ENCODE data around the gene BBX.
A peak's percentile ranks its signal among the peaks of the same experiment; 100 is the strongest.

The BBX gene

DNA sequence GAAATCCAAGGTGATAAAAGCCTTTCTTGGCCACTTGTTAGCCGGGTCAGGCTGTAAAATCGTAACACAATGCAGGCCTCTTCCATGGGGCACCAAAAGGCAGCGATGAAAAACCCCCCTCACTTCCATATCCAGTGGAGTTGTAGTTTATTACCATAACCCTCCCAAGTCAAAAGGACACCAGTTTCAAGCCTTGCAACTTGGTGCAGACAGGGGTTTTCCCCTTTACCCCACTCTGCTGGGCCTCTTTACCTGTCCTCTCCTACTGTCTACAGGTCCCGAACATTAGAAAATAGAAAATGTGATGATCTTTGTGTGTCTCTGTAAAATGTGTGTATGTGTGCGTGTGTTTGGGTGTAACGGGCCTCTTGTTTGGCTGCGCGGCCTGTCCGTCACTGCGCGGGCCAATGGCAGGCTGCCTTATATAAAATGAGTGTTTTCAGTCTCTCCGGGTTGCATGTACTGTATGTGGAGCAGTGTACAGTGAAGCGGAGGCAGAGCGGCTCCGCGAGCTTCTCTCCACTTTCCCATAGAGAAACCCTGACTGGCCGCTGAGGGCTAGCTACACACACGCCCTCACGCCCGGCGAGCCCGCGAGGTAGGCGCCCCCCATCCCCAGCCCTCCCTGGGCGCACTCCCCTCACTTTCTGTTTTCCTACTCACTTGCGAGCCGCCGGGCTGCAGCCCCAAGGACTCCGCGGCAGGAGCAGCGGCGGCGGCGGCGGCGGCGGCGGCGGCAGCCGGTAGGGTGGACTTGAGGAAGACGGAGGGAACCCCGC is at the start of gene BBX:
TSS of gene BBX (plus strand) at position 453 of the 779 bp plus-strand sequence. CDS start 187,499 bp downstream, outside the sequence.
- DNase-seq (ENCODE audit: low spot score), result peak; percentile 94

DNA sequence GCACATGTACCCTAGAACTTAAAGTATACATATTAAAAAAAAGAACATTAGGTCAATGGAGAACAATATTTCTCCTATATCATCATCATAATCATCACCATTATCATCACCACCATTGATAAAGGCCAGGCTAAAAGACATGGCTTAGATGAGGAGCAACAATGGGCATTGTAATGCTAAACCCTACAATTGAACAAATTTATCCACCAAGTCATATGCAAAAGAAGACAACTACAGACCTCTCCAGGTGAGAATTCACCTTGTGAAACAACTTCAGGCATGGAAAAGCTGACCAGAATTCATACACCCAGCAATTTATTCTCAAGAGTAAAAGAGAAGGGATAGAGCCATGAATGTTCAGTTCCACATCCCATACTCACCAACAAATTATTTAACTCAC is 46.3 kb upstream of the BBX start:
- DNase-seq (ENCODE audit: low spot score), result no peak

DNA sequence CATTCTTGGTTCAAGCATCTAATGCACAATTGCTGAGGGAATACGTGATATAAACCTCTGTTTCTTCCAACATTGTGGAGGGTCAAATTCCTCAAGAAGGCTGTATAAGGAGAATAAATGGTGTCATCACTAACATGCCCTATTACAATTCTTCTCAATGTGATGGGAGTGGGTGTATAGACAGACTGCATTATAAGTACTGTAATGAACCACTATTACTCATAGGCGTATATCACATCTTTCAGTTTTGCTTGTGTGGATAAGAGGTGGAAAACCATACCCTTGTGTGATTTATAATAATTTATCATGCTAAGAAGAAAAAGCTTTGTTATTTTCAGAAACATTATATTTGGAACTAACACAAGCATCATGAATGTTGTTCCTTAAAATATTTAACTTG is 35.3 kb upstream of the BBX start:
- DNase-seq (ENCODE audit: low spot score), result no peak

DNA sequence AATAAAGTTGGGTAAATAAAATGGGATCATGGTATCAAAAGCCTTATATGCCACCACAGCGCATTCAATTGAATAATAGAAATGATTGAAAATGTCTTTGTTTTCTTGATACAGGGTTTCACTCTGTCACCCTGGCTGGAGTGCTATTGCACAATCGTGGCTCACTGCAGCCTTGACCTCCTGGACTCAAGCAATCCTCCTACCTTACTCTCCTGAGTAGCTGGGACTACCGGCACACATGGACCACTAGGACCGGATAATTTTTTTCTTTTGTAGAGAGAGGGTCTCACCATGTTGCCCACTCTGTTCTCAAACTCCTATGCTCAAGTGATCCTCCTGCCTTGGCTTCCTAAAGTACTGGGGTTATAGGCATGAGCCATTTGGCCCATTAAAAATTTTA is 33.8 kb upstream of the BBX start:
- DNase-seq (ENCODE audit: low spot score), result no peak

DNA sequence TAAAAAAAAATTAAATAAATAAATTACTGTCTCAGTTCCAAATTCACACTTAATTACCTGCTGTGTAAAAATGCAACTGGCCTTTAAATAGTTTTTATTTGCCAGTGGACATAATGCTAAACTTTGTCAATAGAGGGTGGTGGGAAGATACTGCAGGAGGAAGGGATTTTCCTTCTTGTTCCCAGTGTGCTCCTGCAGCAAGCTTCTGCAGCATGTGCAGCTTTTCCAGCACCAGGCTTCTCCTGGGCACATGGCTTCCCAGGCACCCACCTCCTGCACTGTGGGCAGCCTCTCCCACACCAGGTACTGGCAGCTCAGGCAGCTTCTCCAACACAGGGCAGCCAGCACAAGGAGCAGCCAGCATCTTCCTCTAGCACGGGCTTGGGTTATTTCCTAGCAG is 29.6 kb upstream of the BBX start:
- DNase-seq (ENCODE audit: low spot score), result no peak

DNA sequence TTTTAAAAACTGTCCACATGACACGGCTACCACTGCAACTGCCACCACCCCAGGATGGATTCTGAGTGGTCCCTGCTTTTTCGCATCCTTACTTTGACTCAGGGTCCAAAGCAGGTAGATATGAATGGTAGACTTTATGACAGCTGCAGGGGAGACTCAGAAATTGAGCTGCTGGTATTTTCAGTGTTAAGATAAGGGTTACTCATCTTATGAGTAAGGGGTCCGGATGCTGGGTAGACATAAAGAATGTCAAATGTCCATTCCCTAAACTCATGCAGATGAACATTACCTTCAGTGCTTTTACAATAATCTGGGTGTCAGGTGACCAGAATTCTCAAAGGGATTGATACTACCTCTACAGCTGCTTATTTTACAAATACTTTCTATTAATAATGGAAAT is 25.9 kb upstream of the BBX start:
- DNase-seq (ENCODE audit: low spot score), result no peak

DNA sequence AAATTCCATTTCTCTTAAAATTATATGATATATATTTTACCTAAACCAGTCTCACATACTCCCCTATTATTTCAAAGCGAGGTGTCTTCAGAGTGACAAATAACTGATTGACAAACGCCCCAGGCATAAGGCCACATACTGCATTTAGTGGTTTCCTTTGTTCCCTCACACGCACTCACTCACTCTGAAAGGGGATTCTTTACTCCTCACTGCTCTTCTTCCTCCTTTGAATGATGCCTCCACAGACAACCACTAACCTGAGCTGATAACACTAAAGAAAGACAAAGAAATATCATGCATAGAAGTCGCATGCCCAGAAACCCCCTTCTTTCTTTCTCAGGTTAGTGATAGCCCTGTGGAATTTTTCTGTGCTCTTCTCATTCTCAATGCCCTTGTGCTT is 24.1 kb upstream of the BBX start:
- DNase-seq (ENCODE audit: low spot score), result no peak

DNA sequence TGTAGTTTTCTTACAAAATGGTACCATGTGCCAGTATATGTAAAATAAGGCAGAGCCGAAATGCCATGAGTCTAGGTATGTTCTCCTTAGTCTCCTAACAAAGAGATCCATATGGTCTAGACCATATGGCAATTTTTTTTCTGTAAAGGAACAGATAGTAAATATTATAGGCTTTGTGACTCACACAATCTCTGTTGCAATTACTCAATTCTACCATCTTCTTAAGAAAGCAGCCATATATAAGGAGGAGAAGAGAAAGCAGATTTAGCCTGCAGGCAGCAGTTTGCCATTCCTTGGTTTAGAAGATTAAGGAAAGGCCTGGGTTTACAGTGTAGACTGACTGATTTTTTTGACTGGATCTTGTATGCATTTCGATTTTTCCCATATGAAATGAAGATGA is 16.3 kb upstream of the BBX start:
- no peak for DNase-seq (ENCODE audit: low spot score)

DNA sequence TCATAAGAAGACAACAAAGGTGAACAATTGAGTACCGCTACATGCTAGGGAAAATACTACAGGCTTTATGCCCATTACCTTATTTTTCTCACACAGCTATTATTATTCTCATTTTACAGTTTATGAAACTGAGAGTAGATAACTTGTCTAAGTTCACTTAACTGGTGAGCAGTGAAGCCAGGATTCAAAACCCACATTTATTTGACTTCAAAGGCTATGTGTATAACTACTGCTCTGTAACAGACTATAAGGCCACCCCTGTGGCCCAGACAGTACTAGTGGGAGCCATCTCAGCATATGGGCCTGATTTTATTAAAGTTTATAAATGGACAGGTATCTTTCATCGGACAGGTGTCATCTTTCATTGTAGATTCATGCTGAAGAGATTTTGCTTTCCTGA is 14.4 kb upstream of the BBX start:
- no peak for DNase-seq (ENCODE audit: low spot score)

DNA sequence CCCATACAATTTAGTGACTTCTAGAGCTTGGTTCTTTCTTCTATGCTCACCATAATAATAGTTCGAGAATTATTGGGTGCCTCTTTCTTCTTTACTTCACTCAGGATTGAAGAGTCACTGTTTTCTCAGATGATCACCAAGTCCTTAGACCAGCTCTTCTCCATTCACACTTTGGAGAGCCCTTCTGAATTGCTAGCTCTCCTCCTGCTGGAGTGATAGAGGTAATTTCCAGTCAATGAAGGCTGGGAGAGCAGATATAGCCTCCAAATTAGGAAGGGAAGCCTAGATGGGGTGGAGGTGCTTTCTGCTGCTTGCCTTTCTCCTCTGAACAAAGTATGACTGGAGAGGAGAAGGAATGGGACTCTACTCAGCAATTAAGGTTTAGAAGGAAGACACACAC is 10.7 kb upstream of the BBX start:
- no peak for DNase-seq (ENCODE audit: low spot score)

DNA sequence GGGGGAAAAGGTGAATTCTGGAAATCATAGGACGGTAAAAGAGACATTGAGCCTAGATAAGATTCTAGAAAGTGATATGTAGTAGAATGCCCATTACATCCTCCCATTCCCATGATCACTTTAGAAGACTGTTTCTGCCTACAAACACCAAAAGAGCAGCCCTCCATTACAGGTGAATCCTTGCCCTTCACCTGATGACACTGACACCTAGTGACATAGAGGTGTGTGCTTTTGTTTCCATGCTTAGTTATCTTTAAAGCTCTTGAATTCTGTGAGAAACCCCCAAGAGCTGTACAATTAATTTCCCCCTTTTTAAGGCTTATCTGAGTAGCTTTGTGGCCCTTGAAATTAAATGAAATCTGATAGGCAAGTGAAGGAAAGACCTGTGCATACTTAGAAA is 8.3 kb upstream of the BBX start:
- DNase-seq (ENCODE audit: low spot score), result no peak

DNA sequence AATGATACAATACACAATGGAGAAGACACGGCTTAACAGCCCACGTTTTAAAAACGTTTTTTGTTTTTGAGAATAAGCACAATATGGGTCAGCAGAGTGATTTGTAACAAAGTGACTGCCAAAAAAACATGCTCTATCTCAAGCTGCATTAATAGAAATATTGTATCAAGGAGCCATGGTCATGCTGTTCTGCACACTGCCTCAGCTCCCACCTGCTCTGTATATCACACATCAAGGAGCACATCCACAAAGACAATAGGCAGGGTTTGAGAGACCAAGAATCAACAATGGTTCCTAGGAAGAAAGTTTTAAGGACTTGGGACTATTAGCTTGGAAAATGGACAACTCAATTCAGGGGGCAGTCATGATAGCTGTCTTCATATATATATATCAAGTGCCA is 6.3 kb upstream of the BBX start:
- DNase-seq (ENCODE audit: low spot score), result no peak

DNA sequence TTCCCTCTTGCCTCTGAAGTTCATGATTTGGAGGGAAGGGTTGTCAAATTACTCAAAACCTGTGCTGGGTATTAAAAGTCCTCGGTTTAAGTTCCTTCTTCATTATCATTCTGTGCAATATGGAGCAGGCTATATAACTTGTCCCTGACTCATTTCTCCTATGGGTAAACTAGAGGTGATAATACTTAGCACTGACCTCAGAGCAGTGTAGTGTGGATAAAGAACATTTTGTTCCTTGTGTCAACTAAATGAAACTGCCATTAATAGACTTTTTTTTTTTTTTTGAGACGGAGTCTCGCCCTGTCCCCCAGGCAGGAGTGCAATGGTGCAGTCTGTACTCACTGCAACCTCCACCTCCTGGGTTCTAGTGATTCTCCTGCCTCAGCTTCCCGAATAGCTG is 2.2 kb upstream of the BBX start:
- DNase-seq (ENCODE audit: low spot score), result no peak

DNA sequence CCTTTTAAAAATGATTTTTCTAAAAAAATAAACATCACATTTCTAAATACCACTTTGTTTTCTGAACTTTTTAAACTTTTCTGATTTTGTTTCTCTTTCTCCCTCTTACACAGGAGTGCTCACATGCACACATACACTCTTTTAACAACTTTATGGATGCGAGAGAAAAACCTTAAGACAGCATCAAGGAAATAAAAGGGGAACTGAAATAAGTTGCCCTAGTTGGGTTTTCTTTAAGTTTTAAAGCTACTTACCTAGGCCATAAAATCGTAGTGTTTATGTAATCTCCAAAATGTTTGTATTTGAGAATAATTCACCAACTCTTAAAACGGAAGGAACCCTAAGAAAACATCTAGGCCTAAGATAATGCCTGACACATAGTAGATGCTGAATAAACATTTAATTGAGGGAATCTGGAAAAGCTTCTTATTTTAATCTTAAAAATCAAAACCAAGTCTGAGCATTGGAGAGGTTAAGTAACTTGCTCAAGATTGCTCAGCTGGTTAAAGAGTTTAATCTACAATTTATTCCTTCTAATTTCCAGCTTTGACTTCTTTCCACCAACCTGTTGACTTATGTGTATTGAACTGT is 1.2 kb upstream of the BBX start:
- no peak for DNase-seq (ENCODE audit: low spot score)

DNA sequence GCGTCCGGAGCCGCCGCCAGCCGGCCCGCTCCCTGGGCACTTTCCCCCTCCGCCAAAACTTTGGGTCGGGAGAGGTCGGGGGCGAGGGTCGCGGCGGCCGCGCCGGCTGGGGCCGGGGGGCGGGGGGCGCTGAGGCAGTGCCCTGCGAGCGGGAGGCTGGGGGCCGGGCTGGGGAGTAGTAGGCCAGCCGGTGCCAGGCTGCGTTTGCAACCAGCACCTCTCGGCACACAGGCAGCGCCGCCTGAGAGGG is 452 bp downstream of the BBX start:
- DNase-seq (ENCODE audit: low spot score), result no peak

DNA sequence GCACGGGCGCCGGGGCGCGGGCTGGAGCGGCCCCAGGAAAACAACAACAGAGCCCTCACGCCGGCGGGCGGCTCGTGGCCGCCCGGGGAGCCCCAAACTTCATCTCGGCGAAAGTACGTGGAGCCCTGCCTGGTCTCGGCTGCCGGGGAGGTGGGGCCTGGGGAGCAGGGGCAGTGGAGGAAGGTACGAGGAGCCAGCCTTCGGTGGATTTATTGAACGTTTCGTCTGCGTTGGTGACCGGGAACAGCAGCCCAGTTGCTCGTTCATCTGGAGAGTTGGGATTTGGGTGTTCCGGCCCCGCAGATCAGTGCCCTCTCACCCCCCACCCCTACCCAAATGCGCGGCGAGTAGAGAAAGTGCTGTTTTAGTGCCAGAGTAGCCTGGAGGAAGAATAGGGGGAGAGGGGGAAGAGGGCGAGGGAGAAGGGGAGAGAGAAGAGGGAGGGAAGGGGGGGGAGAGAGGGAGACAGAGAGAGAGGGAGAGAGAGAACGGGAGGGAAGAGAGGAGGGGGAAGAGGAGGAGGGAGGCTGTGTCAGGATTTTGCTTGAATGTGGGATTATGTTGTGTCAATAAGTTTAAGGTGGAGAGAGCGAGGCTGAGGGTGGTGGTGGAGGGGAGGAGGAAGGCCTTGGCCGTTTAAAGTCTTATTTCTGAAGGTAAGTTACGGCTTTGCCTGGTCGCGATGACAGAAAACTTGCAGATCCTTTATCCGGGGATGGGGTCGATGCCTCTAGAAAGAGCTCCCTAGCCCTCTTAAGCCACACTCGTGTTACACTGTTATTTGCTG is 970 bp downstream of the BBX start:
- peak; percentile 22 for DNase-seq (ENCODE audit: low spot score)

DNA sequence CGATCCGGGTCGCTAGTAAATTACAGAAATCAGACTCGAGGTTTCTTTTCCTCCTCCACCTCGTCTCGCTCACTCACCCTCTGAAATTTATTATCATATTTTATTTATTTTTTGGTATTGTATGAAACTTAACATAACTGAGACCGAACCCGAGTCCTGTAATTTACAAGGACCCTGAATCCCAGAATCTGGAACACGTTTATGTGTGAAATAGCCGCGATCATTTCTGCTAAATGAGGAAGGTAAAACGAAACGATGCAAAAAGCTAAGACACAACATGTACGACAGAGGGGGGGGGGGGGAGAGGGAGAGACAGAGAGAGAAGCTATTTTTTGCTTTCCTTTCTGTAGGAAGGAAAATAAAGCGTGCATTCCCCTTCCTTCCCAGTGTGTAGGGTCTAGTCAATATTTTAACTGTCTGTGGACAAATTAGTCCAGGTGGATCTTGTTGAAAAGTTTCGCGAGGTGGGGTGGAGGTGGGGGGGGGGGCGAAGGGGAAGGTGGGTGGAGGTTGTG is 1.6 kb downstream of the BBX start:
- peak; percentile 4 for DNase-seq (ENCODE audit: low spot score)

DNA sequence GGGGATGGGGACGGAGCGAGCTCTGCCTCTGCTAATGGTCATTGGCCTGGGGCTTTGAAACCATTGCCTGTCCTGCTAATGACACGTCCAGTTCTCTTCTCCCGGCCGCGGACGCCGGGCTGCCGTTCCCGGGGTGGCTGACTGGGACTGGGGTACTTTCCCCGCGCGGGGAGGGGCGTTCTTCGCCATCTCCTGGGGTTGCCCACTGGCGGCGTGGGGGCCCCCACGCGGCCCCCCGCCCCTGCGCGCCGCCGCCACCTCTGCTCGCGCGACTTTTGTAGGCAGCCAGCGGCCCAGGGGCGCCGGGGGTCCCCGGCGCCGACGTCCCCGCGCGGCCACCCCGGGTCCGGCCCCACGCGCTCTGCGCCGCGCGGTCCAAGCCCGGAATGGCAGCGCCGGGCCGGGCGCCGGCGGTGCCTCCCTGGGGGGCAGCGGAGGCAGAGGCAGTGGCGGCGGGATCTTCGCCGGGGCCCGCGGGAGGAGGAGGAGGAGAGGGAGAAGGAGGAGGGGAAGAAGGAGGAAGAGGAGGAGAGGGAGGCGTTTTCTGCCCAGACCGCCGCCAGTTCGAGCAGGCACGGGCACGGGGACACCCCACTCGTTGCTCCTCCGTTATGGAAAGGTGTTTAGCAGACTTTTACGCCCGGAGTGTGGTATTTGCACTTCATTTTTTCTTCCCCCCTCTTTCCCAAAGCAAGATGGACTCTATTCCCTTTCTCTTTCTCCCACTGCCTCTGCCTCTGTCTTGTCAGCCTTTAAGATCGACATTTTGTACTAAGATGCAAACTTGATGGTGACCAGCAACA is 2.3 kb downstream of the BBX start:
- peak; percentile 18 for DNase-seq (ENCODE audit: low spot score)

DNA sequence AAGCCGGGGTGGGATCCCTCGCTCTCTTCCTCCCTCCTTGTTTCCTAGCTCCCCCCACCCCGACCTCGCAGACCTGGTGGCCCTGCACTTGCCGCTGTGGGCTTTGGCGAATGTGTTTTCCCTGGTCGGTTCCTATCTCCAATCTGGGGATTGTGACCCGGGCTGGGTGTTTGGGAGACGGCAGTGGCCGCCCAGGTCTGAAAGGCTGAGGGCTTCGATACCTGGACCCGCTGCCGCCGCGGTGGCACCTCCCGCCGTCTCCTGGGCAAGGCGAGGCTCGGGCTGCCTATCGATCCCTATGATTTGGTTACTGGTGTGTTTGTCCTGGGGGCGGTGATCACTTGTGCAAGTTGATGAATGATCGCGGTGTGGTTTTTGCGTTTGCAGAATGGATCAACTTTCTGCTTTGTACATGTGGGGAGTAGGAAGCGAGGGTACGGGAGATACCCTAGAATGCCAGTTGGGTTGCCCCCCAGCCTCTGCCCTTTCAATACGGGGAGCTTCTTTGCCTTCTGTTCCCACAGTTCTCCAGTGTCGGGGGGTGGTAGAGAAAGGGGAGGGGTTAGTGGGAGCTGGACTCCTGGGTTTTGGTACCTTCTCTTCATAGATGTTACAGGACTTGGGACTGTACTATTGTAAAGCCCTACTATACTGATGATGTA is 3.0 kb downstream of the BBX start:
- DNase-seq (ENCODE audit: low spot score), result peak; percentile 1

DNA sequence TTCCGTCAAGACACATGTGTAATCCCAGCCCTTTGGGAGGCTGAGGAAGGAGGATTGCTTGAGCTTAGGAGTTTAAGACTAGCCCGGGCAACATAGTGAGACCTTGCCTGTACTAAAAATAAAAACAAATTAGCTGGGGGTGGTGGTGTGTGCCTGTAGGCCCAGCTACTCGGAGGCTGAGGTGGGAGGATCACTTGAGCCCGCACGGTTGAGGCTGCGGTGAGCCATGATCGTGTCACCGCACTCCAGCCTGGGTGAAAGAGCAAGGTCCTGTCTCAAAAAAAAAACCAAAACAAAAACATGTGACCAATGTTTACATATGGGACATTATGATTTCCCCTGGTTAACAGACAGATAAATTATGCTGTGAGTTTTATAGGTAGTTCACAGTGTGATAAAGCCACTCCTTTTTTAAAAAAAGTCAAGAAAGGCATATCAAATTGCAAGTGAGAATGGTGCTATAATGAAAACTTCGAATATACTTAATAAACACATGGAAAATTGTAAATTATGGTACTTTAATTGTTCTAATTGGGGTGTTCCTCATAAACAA is 9.2 kb downstream of the BBX start:
- DNase-seq (ENCODE audit: low spot score), result no peak

DNA sequence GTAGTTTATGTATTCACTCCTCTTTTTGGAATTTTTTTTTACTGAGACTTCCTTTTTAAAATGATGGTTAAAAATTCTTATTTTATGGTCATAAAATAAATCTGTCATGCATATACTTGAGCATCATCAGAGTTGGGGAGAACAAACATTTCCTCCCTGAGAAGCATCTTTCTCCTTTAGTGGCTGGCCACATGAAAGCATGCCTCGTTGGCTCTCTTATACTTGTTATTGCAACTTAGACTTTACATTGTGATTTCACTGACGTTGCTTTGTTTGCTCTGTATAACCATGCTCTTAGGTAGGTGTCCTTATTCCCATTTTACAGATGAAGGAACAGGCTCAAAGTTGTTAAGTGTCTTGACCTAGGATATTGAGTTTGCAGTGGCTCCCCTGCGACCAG is 18.1 kb downstream of the BBX start:
- no peak for DNase-seq (ENCODE audit: low spot score)

DNA sequence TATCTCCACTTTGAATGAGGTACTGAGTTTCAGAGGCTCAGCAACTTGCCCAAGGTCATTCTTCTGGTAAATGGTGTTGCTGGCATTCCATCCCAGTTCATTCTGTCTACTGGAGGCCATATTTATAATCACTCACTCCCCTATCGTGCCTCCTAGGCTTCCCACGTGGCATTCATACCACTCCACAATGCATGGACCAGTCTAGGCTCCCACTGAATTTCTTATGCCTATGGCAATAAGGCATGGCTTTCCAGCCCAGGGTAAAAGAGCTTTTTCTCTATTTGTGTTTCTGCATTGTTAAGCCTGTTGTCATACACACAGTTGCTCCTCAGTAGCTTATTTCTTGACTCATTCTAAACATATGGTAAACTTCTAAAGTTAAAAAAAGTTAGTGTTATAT is 19.9 kb downstream of the BBX start:
- DNase-seq (ENCODE audit: low spot score), result no peak
